Hippocampal formation (tissue), 2 donors: ENCODE results near the gene PDGFD.

ENCODE experiments used
- DNase-seq, 2 donors: peaks; one replicate each; lab custom pipeline; 2025; lab: John Stamatoyannopoulos, UW

PDGFD gene

DNA sequence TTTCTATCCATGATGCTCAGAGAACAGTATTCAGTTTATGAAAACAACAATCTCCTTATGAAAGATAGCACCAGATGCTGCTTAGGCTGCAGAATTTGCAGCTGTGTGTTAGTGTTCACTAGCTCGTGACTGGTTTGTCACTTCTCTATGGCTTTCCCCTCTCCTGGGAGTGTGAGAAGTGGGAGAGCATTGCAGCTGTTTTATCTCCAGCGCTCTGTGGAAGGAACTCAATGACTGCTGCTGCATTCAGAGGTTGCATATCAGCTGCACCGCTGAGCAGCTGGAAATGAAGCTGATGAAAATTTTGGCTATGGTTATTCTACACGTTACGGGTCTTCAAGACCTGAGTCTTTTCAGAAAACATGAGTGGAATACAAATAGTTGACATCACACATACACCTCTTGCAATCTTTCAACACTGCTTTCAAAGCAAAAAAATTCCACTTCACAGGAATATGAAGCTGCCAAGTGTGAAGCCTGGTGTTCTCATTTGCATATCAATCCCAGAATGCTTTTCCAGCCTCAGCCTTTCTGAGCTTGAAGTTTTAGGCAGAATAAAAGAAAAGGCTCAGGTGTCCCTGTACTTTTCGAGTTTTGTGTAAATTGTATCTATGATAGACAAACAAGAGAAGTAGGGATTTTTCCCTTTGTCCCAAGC, 276.8 kb downstream of the PDGFD start:
- DNase-seq = peak; percentile 39 to 54

DNA sequence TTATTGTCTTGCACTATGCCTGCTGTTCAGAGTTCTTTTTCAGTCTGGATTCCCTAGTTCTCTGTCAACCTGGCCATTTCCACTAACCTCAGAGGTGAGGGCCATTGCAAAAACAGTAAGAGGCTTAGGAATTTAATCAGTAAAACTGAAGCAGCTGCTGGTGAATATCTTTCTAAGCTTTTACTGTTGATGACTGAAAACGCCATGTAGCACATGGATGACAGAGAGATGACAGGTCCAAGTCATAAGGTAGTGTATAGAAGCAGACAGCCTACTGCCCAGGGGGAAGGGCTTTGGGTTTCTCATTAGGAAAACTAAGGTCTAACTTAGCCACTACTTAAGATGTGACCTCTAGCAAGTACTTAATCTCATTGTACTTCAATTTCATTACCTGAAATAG, 280.1 kb downstream of the PDGFD start:
- DNase-seq = no peak

DNA sequence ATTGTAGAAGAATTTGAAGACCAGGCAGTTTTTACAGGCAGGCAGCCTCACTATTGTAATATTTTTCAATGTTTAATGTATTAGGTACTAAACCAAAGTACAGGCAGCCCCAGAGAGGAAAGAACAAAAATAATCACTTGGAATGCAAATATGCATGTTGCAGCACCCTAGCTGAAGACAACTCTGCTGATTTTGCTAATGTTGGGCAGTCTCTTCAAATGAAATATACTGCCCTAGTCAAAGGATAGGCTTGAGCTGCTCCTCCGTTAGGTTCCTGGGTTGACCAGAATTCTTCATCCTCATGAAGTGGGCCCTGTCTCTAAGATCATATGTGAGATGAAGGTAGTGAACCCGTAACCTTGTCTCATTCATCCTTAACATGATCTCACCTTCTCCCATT, 280.7 kb downstream of the PDGFD start:
- DNase-seq = no peak

DNA sequence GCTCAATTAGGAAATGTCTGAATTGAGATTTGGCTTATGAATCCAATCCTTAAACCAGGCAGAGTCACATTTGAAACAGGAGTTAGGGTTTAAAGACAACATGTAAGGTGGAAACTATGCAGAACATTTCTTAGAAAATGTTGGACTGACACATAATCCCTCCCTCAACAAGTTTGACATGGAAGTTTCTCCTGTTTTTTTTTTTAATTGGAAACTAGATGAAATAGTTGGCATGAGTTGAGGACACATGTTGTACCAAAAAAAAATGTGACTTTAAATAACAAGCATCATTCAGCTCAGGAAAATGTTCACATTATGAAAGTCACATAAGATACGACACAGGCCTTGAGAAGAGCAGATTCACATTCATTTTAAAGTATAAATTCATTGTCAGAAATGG, 282.4 kb downstream of the PDGFD start:
- no peak for DNase-seq

DNA sequence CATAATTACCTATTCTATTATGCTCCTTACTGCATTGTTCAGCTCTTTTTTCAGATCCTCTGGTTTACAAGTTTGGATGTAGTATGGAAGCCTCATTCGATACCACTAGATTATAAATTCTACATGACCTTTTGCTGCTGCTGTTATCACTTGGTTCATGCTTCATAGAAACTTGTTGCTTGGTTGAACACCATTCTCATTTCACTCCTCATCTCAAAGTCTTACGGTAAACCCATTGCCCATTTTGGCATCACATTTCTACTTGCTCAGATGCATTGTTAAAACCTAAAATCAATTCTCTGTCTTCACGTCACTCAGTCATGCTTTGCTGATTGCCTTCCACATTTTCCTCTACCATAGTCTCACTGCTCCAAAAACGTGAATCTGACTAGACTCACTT, 283.0 kb downstream of the PDGFD start:
- DNase-seq = no peak

DNA sequence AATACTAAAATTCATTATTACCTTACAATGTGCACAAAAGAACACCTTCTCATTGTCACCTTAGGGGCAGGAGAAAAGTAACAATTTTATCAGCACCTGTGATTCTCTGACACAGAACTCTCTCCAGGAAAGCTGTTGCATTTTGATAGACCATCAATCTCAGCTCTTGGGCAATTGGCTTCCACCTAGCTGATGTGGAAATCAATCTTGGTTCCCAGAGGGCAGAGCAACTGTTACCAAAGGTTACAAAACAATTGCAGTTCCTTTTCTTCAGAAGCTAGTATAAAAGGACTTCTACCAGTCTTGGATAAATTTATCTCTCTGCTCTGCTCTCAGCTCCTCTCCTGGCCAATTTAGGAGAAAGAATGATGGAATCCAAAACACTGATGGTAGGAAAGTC, 285.3 kb downstream of the PDGFD start:
- DNase-seq = no peak

DNA sequence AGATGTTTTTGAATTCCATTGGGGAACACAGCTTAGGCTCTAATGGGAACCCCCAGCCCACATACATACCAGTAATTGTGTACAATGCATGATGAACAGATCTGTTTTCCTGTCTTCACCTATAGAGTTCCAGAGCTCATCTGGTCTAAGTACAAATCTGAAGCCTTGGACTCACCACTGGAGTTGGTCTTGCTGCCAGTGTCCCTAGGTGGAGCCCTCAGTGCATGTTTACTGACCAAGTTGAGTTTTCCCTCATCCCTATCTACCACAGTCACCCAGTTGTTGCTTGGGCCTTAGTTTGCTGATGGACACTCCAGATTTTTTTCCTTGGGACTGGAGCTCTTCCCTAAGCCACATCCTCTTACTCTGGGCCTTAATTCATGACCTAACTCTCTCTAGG, 286.7 kb downstream of the PDGFD start:
- DNase-seq = no peak

DNA sequence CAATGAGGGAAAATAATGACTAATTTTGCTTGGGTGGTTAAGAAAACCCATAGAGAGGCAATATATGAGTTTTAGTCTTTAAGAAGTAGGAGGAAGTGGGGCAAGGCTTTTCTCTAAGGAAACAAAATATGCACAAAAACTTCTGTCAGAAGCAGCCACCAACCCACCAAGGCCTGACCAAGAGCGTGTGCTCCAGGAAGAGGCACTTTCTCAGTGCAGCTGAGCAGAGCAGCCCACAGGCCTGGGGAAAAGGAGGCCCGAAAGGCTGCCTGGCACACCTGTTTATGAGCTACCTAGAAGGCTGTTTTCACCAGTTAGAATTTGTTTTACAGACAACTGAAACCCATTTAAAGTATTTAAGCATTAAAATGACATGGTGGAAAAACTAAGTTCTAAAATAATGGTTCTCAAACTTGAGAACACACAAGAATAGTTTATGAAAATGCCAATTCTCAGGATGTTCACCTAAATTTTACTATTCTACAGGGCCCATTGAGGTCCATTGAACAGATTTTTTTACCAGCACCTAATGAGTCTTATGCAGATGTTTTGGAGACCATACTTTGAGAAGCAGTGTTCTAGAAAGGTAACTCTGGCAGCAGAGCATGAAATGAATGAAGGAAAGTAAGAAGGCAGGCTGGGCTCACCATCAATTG, 288.0 kb downstream of the PDGFD start:
- DNase-seq = no peak

DNA sequence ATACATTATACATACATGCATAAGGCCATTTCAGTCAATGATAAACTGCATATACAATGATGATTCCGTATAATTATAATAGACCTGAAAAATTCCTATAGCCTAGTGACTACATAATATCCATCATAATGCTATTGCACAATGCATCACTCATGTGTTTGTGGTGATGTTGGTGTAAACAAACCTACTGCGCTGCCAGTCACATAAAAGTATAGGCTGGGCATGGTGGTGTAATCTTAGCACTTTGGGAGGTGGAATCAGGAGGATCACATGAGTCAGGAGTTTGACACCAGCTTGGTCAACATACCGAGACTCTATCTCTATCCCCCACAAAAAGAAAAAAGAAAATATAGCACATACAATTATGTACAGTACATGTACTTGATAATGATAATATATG, 291.2 kb downstream of the PDGFD start:
- DNase-seq = no peak

DNA sequence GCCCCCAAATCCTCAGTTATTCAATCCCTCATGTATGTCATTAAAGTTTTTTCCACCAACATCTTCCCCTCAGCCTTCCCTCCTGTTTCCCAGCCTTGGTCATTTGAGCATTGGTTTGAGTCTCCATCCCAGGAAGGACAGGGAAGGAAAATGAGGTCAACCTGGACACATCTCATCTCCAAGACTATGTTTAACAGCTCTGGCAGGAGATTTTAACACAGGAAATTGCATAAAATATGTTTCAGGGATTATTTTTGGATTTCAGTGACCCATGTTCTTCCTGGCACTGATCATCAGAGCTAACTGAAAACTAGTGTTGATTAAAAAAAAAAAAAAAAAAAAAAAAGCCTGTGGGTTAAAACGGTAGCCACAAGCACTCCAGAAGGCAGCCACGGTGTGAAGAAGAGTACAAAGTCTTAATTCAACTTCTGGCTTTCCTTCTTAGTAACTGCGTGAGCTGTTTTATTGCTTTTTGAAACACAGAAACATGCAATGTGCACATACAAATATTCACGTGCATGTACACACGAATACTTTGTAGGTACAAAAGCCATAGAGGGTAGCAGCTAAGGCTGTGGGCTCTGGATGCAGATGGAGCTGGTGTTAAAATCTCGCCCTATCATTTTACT, 291.9 kb downstream of the PDGFD start:
- no peak for DNase-seq

DNA sequence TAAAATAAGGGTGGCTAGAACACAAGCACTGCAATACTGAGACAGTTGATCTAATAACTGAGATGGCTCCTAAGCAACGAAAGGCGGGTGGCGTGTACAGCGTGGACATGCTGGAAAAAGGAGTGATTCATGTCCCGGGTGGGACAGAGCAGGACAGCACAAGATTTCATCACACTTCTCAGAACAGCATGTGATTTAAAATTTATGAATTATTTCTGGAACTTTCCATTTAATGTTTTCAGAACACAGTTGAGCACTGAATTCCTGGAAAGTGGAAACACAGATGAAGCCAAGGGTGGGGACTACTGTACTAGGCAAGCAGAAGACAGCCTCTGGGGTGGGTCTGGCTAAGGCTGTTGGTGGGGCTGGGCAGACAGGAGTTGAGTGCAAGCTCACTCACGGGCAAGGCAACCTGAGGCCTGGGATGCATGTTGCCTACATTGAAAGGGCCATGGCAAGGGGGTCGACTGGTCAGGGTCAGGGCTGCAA, 293.1 kb downstream of the PDGFD start:
- DNase-seq = no peak

DNA sequence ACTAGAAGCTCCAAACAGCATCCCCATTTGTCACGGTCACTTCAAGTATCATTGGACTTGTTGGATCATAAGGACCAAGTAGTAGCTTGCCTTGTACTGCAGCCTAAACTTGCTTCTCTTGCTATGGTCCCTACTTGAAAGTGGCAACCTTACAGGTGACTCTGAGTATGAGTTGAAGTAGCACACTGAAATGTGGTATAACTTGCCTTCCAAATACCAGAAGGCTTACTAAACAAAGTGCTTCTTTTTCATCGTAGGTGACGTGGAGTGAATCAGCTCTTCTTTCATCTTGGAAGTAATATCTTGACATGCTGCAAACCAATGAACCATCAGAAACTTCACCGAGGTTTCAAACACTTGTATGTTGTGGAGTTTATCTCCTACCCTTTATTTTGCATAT, 296.5 kb downstream of the PDGFD start:
- no peak for DNase-seq

DNA sequence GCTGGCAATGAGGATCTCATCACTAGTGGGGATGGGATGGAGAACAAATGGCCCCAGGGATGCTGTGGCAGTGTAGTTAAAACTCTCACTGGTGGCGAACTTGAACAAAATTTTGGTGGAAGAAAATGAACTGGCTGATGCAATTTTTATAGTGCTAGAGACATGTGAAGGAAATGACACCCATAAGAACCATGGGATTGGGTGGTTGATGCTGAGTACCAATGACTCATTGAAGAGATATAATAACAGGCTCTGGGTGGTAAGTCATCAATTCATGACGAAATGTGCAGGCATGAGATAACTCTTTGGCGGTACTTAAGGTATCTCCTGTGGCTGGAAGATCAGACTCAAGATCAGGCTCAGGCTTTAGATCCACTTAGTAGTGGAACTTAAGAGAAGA, 300.4 kb downstream of the PDGFD start:
- DNase-seq = no peak

DNA sequence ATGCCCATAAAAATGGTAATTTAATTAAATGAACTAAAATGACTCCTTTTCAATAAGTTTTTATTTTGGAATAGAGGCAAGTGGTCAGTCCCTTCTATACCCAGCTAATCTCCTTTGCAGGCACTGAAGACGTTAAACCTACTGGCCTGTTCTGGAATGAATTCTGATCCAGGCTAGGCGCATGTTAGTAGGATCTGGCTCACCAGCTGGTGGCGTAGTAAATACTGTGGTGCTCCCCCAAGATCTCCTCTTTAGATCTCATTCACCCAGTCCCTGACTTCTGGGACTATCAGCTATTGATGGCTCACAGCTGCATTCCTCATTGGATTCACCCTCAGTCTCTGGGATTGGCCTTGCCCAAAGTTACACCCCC, 301.2 kb downstream of the PDGFD start:
- DNase-seq = no peak

DNA sequence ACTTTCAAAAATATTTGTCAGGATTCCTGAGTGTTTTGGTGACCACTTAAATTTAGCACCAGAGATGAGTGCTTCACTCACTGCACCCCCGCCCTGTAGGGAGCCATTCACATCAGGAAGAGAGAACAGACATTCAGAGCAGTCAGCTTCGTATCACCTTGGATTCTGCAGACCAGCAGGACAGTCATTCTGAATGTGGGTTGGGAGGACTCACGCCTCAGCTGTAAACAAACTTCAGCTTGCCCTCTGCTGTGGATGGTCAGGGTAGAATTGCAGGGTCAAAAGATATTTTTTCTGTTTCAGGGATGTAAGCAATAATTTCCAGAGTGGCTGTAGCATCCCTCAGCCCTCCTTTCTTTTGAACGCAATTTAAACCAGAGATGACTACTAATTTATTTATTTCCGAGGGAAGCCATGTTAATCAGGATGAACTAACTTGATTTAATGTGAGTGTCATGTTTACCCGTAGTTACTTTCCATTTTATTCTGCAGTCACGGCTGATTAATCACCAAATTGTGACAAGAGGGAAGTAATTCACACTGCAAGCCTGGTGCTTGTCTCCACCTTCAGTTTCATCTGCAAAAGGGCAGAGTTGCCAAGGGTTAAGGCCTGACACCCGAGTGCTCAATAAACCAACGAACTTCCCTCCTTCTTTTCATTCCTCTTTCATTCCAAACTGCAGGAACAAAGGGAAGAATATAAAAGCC, 301.7 kb downstream of the PDGFD start:
- DNase-seq = no peak
